ENCODE data around the gene ADGRB3.
"Not testable (repeated sequence)": the region's sequence is repeated elsewhere in the genome, so short reads cannot be mapped to it uniquely, and the experiment has no call there.

Gene ADGRB3

DNA sequence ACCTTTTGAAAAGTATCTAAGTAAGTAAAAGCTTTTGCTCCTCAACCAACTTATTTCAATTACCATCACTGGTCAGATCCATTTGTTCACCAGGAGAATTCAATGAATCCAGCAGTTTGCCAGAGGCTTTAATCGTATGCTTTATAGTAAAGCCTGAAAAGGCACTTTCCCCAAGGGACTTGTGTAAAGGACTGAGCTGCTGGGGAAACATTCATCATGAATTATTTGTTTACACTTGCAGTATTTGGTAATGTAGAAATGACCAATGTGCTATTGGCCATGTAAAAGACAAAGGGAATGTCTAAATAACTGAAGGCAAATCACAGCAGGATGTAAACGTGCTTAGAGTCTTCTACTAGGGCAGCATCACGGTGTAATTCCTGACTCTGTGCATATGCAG, 471.4 kb downstream of the ADGRB3 start:
- no peak for DNase-seq (ENCODE audit: low read depth in 1 of 2, low spot score in 1 of 2)

DNA sequence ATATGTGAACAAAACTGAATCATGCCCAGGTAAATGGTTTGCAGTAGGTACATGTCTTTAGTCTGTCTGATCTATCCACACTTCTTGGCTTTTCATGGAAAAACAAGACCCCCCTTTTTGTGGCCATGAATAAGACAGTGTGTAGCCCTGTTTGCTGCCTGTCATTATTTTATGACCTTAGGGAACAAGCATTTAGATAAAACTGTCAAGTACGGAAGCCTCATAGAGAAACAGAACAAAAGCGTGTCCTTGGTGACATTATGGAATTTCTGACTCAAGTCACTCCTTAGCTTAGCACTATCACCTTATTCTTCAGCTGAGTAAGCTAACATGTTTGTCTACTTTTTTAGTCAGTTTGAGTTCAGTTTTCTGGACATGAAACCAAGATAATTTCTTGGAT, 476.2 kb downstream of the ADGRB3 start:
- DNase-seq (ENCODE audit: low read depth in 1 of 2, low spot score in 1 of 2) = no peak

DNA sequence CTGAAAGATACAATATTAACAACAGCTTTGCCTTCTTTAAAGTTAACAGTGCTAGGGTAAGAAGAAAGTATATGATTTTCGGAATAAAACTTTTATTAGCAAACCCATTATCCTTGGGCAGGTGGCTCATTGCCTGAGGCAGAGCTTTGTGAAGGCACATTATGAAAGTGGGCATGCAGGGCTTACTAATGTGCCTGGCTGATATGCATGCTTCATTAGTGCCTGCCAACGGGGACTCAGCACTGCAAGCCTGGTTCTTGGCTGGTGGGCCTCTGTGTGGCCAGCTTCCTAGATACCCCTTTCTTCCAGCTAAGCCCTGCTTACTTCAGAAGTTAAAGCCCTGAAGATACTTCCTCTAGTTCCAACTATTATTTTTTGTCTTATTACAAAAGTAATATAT, 481.6 kb downstream of the ADGRB3 start:
- no peak for DNase-seq (ENCODE audit: low read depth in 1 of 2, low spot score in 1 of 2)

DNA sequence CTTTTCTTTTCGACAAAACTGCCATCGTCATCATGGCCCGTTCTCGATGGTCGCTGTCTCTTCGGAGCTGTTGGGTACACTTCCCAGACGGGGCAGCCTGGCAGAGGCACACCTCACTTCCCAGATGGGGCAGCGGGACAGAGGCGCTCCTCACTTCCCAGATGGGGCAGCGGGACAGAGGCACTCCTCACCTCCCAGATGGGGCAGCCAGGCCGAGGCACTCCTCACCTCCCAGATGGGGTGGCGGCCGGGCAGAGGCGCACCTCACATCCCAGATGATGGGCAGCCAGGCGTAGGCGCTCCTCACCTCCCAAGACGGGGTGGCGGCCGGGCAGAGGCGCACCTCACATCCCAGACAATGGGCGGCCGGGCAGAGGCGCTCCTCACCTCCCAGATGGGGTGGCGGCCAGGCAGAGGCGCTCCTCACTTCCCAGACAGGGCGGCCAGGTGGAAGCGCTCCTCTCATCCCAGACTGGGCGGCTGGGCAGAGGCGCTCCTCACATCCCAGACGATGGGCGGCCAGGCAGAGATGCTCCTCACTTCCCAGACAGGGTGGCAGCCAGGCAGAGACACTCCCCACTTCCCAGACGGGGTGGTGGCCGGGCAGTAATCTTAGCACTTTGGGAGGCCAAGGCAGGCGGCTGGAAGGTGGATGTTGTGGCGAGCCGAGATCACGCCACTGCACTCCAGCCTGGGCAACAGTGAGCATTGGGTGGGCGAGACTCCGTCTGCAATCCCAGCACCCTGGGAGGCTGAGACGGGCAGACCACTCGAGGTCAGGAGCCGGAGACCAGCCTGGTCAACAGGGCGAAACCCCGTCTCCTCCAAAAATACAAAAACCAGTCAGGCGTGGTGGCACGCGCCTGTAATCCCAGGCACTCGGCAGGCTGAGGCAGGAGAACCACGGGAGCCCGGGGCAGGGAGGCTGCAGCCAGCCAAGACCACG, 486.7 kb downstream of the ADGRB3 start:
- DNase-seq (ENCODE audit: low read depth in 1 of 2, low spot score in 1 of 2) = not testable (repeated sequence)

DNA sequence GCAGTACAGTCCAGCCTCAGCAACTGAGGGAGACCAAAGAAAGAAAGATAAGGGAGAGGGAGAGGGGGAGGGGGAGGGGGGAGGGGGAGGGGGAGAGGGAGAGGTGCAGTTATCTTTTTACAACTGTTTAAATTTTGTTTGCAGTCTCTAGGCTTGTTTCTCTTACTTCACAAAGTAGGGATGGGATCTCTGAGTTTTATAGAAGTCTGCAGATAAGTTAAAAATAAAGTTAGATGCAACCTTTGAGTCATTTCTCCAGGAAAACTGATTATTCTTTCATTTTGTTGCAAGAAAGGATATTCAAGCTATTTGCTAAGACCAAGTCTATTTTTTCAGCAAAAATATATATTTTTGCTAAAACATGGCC, 487.3 kb downstream of the ADGRB3 start:
- DNase-seq (ENCODE audit: low read depth in 1 of 2, low spot score in 1 of 2) = no peak

- no peak for DNase-seq (ENCODE audit: low read depth in 1 of 2, low spot score in 1 of 2)
Measured at GRCh38 chr6:69128411-69128810, 493.3 kb downstream of the ADGRB3 start.

DNA sequence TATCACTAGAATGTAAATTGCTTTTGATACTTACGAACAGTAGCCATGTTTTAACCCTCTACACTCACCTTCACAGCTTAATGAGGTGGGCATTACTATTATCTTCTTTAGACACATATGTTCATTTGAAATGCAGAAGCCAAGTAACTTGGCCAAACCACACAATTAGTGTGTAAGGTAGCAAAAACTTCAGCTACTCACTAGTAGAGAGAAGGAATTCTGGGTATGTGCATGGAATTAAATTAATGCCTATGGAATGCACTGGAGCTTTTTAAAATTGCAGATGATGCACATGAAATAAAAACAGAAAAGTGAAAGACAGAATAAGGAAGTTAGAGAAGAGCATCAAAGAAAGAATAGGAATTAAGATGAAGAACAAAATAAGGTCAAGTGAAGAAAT, 494.0 kb downstream of the ADGRB3 start:
- no peak for DNase-seq (ENCODE audit: low read depth in 1 of 2, low spot score in 1 of 2)

DNA sequence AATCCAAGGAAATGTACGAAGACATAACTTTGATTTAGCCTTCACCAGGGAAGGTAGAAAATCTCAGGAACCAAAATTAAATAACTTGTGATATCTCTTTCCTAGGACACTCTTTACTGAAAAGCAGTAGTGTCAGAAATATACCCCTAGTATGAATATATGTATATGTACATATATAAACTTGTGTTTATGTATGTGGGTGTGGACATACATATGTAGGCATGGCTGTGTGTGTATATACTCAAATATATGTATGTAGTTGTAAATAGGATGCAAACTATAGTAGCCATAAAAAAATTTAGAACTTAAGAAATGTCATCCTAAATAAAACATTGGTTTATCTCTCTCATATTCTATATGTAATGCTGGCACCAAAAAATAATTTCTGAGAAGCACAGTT, 500.8 kb downstream of the ADGRB3 start:
- no peak for DNase-seq (ENCODE audit: low read depth in 1 of 2, low spot score in 1 of 2)

DNA sequence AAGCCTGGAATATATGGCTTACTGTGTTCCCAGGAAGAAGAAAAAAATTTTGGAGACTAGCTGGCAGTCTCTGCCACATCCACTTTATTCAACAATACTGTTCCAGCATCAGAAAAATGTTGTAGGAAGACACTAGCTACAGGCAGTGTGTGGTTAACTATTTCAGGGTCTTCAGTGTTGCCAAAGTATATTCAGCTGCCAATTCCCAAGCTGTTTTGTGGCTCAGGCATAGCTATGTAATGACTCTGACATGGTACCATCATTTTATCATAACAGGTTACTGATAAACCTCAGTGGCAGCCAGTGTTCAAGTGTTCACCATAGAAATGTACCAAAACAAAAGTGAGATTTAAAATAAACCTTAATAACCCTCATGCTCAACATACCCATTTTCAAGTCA, 503.1 kb downstream of the ADGRB3 start:
- DNase-seq (ENCODE audit: low read depth in 1 of 2, low spot score in 1 of 2) = no peak

GRCh38 chr6:69138893-69139494, 503.9 kb downstream of the ADGRB3 start:
- no peak for DNase-seq (ENCODE audit: low read depth in 1 of 2, low spot score in 1 of 2)

- no peak for DNase-seq (ENCODE audit: low read depth in 1 of 2, low spot score in 1 of 2)
Measured at GRCh38 chr6:69145062-69145461, 510.0 kb downstream of the ADGRB3 start.

DNA sequence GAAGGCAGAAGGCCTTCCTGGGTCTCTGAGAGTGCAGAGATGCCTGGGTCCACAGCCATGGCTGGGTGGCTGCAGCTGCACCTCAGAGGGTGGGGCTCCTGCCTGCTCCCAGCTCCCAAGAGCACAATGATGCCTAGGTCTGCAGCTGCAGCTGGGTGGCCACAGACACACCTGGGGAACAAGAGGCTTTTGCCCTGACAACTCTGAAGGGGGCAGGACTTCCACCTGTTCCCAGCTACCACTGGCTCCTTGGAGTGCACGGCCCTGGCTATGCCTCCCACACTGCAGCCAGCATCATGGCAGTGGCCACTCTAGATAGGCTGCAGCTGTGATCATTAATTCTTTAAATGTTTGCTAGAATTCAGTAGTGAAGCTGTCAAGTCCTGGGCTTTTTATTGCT, 511.3 kb downstream of the ADGRB3 start:
- no peak for DNase-seq (ENCODE audit: low read depth in 1 of 2, low spot score in 1 of 2)

- no peak for DNase-seq (ENCODE audit: low read depth in 1 of 2, low spot score in 1 of 2)
Measured at GRCh38 chr6:69155467-69155866, 520.4 kb downstream of the ADGRB3 start.

GRCh38 chr6:69162811-69163210, 527.7 kb downstream of the ADGRB3 start:
- no peak for DNase-seq (ENCODE audit: low read depth in 1 of 2, low spot score in 1 of 2)

- DNase-seq (ENCODE audit: low read depth in 1 of 2, low spot score in 1 of 2) = no peak
Measured at GRCh38 chr6:69164564-69165229, 529.6 kb downstream of the ADGRB3 start.

DNA sequence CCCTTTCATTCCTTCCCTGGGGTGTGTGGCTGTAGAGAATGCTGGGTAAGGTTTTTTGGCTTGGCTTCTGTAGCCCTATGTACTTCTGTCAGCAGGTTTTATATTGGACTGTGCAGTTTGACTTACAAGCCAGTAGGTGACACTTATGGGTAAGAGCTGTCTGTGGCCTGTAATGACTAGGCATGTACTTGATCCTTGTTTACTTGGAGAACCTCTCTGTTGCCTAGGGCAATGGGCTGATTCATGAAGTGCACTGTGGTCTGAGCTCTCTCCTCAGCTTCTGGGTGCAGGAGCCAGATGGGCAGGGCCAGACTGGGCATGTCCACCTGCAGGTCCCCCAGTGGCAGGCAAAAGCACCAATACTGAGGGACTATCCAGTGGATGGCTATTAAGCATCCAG, 544.6 kb downstream of the ADGRB3 start:
- DNase-seq (ENCODE audit: low read depth in 1 of 2, low spot score in 1 of 2) = no peak

DNA sequence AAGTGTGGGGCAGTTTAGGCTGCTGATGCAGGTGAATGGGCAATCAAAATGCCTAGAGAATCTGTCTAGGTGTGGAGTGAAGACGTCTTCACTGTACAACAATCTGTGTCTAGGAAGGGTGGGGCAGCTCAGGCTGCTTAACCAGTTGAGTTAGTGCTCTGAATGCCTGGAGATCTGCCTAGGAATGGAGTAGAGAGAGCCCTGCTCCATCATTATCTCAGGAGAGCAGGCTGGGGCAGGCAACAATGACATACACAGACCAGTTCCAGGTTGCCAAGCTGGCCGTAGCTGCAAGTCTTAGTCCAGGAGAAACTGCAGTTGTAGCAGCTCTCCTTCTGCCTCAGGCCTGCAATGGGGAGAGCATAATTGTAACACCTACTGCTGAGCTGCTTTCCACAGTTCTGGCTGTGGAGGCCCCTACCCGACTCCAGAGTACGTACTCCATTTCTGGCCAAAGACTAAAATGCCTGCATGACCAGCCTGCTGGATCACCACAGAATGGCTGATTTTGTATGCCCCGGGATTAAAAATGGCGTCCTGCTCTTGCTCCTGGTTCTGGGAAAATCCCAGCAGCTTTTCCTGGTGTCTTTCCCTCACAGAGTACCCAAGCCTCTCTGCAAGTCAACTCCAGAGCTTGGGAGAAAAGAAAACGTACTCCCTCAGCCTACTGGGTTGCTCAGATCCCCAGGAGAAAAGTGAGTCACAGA, 545.4 kb downstream of the ADGRB3 start:
- no peak for DNase-seq (ENCODE audit: low read depth in 1 of 2, low spot score in 1 of 2)

DNA sequence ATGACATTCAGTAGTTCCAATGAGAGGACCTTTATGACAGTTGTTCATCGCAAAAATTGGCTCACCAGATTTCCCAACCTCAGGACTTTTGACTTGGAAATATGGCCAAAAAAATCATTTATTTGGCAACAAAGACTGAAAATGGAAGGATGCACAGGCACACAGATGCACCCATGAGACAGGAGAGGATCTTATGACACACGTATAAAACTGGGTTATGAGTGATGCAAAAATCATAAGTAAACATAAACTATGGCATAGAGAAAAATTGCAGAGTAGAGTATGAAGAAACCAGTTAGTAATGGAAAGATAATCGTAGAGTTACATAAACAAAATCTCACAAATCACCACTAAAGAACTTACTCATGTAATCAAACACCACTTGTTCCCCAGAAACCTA, 546.9 kb downstream of the ADGRB3 start:
- DNase-seq (ENCODE audit: low read depth in 1 of 2, low spot score in 1 of 2) = no peak

DNA sequence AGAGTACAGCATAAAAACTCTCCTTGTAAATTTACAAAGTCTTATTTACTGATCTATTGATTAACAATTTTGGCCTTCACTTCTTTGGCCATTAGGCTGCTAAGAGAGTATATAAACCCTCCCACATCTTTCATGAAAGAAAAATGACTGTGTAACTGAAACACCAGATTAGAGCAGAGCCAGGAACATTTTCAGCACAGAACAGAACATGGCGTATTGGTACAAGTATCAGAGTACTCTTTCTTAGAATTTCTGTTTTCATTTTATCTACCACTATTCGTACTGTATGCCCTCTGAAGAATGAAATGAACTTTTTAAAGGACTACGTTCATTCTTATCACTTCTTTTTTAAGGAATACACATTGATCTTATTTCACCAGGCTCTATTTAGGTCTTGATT, 550.2 kb downstream of the ADGRB3 start:
- no peak for DNase-seq (ENCODE audit: low read depth in 1 of 2, low spot score in 1 of 2)

DNA sequence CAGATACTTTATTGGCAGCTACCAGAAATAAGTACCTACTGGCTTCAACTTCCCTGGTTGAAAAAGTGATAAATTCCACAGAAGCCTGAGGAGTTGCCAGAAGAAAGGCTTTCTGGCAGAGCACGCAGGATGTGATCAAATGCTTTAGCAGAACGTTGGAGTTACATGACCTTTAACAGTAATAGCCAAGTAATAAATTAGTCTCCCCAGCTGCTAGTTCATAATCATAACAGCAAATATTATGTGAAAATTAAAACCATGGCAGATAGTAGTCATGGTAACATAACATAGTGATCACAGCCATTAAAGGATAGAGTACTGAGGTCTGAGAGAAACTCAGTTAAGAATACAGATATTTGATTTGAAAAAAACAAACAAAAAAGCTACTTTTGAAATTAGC, 567.7 kb downstream of the ADGRB3 start:
- DNase-seq (ENCODE audit: low read depth in 1 of 2, low spot score in 1 of 2) = no peak

- DNase-seq (ENCODE audit: low read depth in 1 of 2, low spot score in 1 of 2) = no peak
Measured at GRCh38 chr6:69216127-69216526, 581.0 kb downstream of the ADGRB3 start.

DNA sequence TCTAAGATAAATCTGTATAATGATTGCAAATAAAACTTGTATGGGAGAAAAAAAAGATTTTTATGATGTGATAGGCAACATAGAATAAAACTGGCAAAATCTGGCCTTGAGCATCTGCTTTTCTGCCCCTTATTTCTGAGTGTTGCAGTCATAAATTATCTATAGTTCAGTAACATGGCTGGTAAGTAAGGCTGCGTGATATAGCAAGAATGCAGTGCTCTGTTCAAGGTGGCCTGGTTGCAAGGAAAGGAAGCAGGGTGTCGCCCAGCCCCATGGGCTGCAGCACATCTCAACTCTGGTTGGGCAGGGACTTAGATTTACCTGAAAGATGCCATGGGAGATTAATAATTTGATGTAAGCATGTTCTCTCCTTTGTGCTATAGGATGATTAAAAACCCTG, 582.3 kb downstream of the ADGRB3 start:
- DNase-seq (ENCODE audit: low read depth in 1 of 2, low spot score in 1 of 2) = no peak

All from activated T-helper 1 cell treated with anti-CD3 and anti-CD28 coated beads, Interleukin-2, amount 50 U/mL, for 16 hours (primary cell).